Keratinocyte (primary cell): Measurements from ENCODE around the gene CTDSPL. TPM values are rescaled to one million over a fixed set of nuclear protein-coding genes. Genes with fewer than 3 reads are reported as not detected.

Source experiments
- DNase-seq: peaks from one replicate; pipeline ENCODE4 v3.0.0-alpha.2; 2011; ENCODE audit warnings: low read depth, missing footprints, low spot score
- FAIRE-seq: peaks from 2 replicates; lab custom pipeline; 2011; peaks lifted over from hg19 to GRCh38; lab: Jason Lieb, UNC
- H2AFZ ChIP-seq: 2 replicates; pipeline ENCODE4 v1.6.0; 2012; ENCODE audit warnings: low read length, control low read depth, inconsistent platforms; ENCODE audit not compliant: control insufficient read depth
- H3K27ac ChIP-seq: 2 replicates; pipeline ENCODE4 v1.5.1; 2011; ENCODE audit warnings: low read length; ENCODE audit not compliant: control insufficient read depth, insufficient read depth
- H3K27me3 ChIP-seq: 3 replicates; pipeline ENCODE4 v1.6.0; 2011; ENCODE audit warnings: low read length; ENCODE audit not compliant: control insufficient read depth, insufficient read depth; ENCODE audit errors: extremely low read depth
- H3K36me3 ChIP-seq, 2 experiments: 2 replicates in 1 of 2; 3 replicates in 1 of 2; pipeline ENCODE4 v1.5.1; 2011; ENCODE audit warnings: low read length in 2 of 2, mild to moderate bottlenecking in 1 of 2; ENCODE audit not compliant: control insufficient read depth in 2 of 2, insufficient read depth in 2 of 2; ENCODE audit errors: extremely low read depth in 1 of 2
- H3K4me1 ChIP-seq: 3 replicates; pipeline ENCODE4 v1.5.1; 2011; ENCODE audit warnings: low read length; ENCODE audit not compliant: control insufficient read depth, insufficient read depth; ENCODE audit errors: extremely low read depth
- H3K4me2 ChIP-seq: 3 replicates; pipeline ENCODE4 v1.6.0; 2011; ENCODE audit warnings: low read depth, low read length; ENCODE audit not compliant: control insufficient read depth, insufficient read depth; ENCODE audit errors: extremely low read depth
- H3K4me3 ChIP-seq, 3 experiments: fragments of 200-600 bp in 1 of 3; sonication (generic) in 1 of 3; 2 replicates in 2 of 3; 3 replicates in 1 of 3; pipeline ENCODE4 v1.5.1; 2011 to 2016; ENCODE audit warnings: low read length in 3 of 3, mild to moderate bottlenecking in 3 of 3, control low read depth in 2 of 3, inconsistent platforms in 1 of 3, low read depth in 1 of 3, mixed read lengths in 1 of 3, mixed run types in 1 of 3, moderate library complexity in 1 of 3; ENCODE audit not compliant: control insufficient read depth in 2 of 3, insufficient read depth in 2 of 3; ENCODE audit errors: extremely low read depth in 1 of 3
- H3K79me2 ChIP-seq: 2 replicates; pipeline ENCODE4 v1.6.0; 2012; ENCODE audit warnings: low read length; ENCODE audit not compliant: control insufficient read depth, insufficient read depth
- H3K9ac ChIP-seq: 3 replicates; pipeline ENCODE4 v1.6.0; 2011; ENCODE audit warnings: low read length; ENCODE audit not compliant: control insufficient read depth, insufficient read depth; ENCODE audit errors: extremely low read depth
- H3K9me1 ChIP-seq: 3 replicates; pipeline ENCODE4 v1.6.0; 2011; ENCODE audit warnings: low read length; ENCODE audit not compliant: control insufficient read depth, insufficient read depth; ENCODE audit errors: extremely low read depth
- H3K9me3 ChIP-seq: 2 replicates; pipeline ENCODE4 v1.5.1; 2012; ENCODE audit warnings: low read depth, low read length; ENCODE audit not compliant: control insufficient read depth
- H4K20me1 ChIP-seq: 3 replicates; pipeline ENCODE4 v1.6.0; 2011; ENCODE audit warnings: low read length; ENCODE audit not compliant: control insufficient read depth, insufficient read depth; ENCODE audit errors: extremely low read depth
- EZH2 ChIP-seq: IDR thresholded peaks from one replicate; pipeline ENCODE4 v1.6.1; 2012; ENCODE audit warnings: inconsistent platforms, mild to moderate bottlenecking, low read length, moderate library complexity
- dilution Hi-C: fragments of 300-500 bp; cut with MboI; formaldehyde crosslinking; loops from one replicate; pipeline ENCODE4 v1.7.0; 2020; ENCODE audit warnings: low sequenced_read_pairs; ENCODE audit not compliant: extremely low pct_ligation_motif_present
- polyA plus RNA-seq, 5 experiments: library from polyadenylated mRNA; depleted of rRNA in 3 of 5; stranded (reverse) in 3 of 5; stranded (forward) in 1 of 5; unstranded in 1 of 5; fragments of >200 nt; gene quantifications; 1 replicate in 1 of 5; 2 replicates in 3 of 5; 3 replicates in 1 of 5; pipeline versions ENCODE4 v1.2.1 to v1.2.3, GENCODE V29; 2011 to 2012; ENCODE audit warnings: missing spikeins in 2 of 5, low read depth in 1 of 5, low replicate concordance in 1 of 5
- TF ChIP-seq, protein P1 (sequence below), 3 experiments: IDR thresholded peaks in 1 of 3; conservative IDR thresholded peaks in 1 of 3; optimal IDR thresholded peaks in 1 of 3; 2 replicates in 2 of 3; 3 replicates in 1 of 3; pipeline versions ENCODE3 to v1.5.1; 2011; ENCODE audit warnings: low read length in 3 of 3, mild to moderate bottlenecking in 3 of 3, moderate library complexity in 2 of 3, control low read depth in 1 of 3, inconsistent platforms in 1 of 3; ENCODE audit not compliant: insufficient read depth in 2 of 3; ENCODE audit errors: extremely low read depth in 1 of 3

Gene CTDSPL
- polyA plus RNA-seq, 1 donor (not counting 4 experiments of a cell fraction or from before 2014, with no cell fraction given) = 83.2 TPM

GRCh38 chr3:37979541-37980461 lies 118.1 kb downstream of the CTDSPL start:
- Histone ChIP-seq H4K20me1 (no peaks in the 10 kb centered on the region), H3K27me3 (no peaks in the 10 kb centered on the region), H3K9ac (no peak overlapping the region), H3K4me1 (peaks cover 9% of the 10 kb centered on the region), H3K4me3 (no peak overlapping the region), H3K9me1 (no peaks in the 10 kb centered on the region), H3K36me3 (peaks cover 10 to 29% of the 10 kb centered on the region in 2 experiments), H3K4me2 (no peak overlapping the region), H2AFZ (no peak overlapping the region), H3K27ac (no peak overlapping the region), H3K9me3 (no peaks in the 10 kb centered on the region), H3K79me2 (no peaks in the 10 kb centered on the region)
- dilution Hi-C loops = no loop called here
- TF ChIP-seq EZH2 = no peak
- TF ChIP-seq, protein P1, sequence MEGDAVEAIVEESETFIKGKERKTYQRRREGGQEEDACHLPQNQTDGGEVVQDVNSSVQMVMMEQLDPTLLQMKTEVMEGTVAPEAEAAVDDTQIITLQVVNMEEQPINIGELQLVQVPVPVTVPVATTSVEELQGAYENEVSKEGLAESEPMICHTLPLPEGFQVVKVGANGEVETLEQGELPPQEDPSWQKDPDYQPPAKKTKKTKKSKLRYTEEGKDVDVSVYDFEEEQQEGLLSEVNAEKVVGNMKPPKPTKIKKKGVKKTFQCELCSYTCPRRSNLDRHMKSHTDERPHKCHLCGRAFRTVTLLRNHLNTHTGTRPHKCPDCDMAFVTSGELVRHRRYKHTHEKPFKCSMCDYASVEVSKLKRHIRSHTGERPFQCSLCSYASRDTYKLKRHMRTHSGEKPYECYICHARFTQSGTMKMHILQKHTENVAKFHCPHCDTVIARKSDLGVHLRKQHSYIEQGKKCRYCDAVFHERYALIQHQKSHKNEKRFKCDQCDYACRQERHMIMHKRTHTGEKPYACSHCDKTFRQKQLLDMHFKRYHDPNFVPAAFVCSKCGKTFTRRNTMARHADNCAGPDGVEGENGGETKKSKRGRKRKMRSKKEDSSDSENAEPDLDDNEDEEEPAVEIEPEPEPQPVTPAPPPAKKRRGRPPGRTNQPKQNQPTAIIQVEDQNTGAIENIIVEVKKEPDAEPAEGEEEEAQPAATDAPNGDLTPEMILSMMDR (optimal IDR thresholded peaks at IDR 0.05 in 1 of 3, IDR thresholded peaks at IDR 0.05 in 1 of 3, conservative IDR thresholded peaks at IDR 0.05 in 1 of 3; ENCODE audit: extremely low read depth in 1 of 3, insufficient read depth in 2 of 3, low read length in 3 of 3) = no peak
- FAIRE-seq = no peak
- DNase-seq = no peak

GRCh38 chr3:37980462-37981347 lies 119.0 kb downstream of the CTDSPL start:
- DNase-seq = no peak
- no peaks in the 10 kb centered on the region for H3K79me2 ChIP-seq
- H3K36me3 ChIP-seq = peaks cover 5 to 26% of the 10 kb centered on the region in 2 experiments
- no peaks in the 10 kb centered on the region for H3K9me3 ChIP-seq
- TF ChIP-seq EZH2 = no peak
- TF ChIP-seq, protein P1 (optimal IDR thresholded peaks at IDR 0.05 in 1 of 3, IDR thresholded peaks at IDR 0.05 in 1 of 3, conservative IDR thresholded peaks at IDR 0.05 in 1 of 3; ENCODE audit: extremely low read depth in 1 of 3, insufficient read depth in 2 of 3, low read length in 3 of 3) = no peak
- no peak overlapping the region for H3K27ac ChIP-seq
- H2AFZ ChIP-seq = no peak overlapping the region
- H3K9ac ChIP-seq = no peak overlapping the region
- H3K4me2 ChIP-seq = no peak overlapping the region
- H3K4me3 ChIP-seq = no peak overlapping the region
- peaks cover 9% of the 10 kb centered on the region for H3K4me1 ChIP-seq
- no peaks in the 10 kb centered on the region for H3K27me3 ChIP-seq
- dilution Hi-C loops = no loop called here
- FAIRE-seq = no peak
- H4K20me1 ChIP-seq = no peaks in the 10 kb centered on the region
- no peaks in the 10 kb centered on the region for H3K9me1 ChIP-seq
